GM19328 (cell line): ENCODE data around the gene NOTCH3.

ENCODE experiments used
- ATAC-seq: cut with Tn5 transposase; IDR thresholded peaks from one replicate; pipeline ENCODE4 v1.9.1; 2021; ENCODE audit warnings: mild to moderate bottlenecking, moderate library complexity; ENCODE audit not compliant: unreplicated experiment

NOTCH3 gene

DNA sequence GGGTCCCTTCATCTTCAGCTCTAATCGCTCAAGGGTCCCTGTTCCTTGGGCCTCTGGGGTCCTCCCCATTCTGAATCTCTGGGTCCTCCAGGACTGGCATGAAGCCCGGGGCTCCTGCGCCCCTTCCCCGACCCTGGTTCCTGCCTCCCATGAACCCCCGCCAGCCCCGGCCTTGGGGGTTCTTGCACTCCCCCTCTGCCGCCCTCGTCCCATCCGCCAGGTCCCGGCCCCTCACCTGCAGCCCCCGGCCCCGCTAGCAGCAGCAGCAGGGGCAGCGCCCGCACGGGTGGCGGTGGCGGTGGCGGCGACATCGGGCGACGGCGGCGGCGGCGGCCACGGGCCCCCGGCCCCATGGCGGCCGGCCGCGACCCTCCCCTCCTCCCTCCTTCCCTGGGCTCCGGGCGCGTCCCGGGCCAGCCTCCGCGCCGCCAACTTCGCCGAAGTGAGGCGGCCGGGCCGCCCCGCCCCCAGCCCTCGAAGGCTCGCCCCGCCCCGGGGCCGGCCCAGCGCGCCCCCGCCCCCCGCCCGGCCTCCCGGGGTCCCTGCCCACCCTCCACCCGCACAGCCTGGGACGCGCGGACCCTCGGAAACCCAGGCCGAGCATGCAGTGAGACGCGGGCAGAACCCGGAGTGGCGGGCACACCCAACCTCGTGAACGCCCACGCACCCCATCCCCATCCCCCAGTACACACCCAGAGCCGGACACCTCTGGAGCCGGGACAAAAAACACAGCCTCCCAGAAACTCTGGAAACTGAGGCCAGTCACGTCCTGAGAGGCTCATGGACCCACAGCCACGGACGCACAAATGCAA lies at the start of gene NOTCH3:
NOTCH3 (minus strand) TSS at position 443 of the 812 bp plus-strand sequence; CDS start at position 353, 90 bp downstream.
- no peak for ATAC-seq

DNA sequence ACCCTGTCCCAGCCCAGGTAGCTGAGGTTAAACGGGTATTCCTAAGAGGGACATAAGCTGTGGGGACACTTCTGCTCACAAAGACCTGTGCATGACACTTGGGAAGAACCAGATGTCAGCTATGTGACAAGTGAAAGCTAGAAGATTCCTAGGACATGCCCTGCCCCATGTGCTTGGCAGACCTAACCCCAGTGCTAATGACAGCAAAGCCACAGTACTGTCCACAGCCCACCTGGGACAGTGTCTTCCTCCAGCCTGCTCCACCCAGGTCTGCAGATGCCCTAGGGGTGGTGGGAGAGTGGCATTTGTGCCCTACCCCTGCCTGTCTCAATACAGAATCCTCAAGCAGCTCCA lies 49.8 kb upstream of the NOTCH3 start:
- no peak for ATAC-seq

DNA sequence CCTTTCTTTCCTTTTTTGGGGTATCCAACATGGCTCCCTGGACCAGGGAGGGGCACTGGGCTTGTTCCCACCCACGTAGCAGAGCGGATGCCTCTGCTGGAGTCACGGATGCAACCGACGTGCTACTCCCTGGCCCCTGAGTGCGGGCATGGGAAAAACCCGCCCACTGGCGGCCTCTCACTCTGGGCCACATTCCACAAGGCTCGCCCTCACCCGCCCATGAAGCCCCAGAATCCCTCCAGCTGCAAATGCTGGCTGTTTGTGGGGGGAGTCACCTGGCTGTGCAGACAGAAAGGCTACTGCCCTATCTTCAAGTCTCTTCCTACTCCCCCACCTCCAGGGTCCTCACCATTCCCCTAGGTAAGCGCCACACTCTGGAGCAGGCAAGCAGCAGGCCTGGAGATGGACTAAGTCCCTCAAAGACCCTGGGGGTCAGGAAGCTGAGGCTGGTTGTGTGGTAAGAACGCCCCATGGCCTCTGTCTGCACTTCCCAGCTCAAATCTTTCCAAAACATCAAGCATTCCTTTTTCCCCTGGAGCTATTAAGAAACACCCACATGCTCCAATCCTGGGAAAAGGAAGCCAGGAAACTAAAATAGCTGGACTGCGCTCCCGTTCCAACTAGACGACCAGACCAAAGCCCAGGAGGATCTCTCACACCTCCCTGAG lies 49.3 kb upstream of the NOTCH3 start:
- ATAC-seq: no peak

DNA sequence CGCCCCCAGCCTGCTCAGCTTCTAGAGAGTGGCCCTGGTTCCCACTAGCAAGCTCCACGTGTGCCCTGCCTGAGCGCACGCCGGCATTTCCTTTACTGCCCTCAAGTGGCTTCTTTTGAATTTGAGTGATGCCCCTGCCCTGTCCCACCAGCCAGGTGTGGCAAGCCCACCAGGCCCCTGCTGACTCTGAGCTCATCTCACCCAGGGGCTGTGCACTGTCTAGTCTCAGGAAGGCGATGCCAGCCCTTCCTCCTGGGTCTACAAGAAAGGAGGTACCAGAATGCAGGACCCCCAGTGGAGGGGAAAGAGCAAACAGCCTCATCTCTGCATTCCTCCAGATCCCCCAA lies 48.7 kb upstream of the NOTCH3 start:
- ATAC-seq: no peak

DNA sequence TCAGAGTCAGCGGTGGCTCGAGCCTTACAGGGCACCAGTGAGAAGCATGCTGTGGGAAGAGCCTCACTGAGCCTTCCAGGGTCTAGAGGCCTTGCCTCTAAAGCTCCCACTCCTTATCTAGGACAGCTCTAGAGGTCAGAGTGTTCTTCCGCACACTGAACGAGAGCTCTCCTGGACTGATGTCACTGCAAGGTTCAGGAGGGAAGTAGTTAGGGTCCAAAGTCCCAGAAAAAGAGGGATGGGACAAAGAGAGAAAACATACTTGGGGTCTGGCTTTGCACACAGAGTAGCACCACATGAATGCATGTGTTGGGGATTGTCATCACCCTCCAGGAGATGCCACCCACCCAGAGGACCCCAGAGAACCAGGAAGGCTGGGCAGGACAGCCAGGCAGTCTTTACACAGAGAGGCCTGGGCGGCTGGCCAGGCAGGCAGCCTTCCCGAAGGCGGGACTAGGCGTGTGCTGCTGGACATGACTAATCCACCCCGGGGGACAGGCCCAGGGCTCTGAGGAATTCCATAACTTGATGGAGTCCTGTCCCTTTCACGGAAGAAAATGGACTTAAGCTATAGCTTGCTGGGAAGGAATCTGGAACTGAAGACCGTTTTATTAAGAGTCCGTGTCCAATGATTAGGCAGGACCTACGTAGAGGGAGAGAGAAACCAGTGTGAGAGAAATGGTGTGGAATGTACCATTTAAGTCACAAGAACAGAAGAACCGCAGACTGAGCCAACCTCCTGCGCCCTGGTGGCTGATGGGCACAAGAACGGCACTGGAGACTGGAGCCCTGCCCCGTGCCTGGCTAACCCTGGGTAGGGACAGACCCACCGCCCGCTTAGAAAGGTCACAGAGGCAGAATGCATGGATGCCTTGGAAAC lies 48.1 kb upstream of the NOTCH3 start:
- ATAC-seq: no peak

DNA sequence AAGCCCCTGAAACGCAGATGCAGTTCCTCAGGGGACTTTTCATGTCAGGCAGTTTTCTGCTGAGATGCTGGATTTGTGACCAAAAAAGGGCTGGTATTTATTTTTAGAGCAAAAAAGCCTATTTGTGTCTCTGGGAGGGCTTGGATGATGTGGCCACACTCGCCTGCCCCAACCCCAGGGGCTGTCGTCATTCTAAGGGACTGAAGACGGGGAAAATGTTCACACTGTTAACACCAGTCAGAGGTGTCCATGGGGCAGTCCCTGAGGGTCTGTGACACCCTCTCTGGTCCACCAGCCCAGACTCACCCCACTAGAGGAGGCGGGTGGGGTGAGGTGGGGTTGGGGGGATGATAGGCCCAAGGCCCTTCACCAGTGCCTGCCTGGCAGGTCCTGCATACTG lies 47.3 kb upstream of the NOTCH3 start:
- no peak for ATAC-seq

DNA sequence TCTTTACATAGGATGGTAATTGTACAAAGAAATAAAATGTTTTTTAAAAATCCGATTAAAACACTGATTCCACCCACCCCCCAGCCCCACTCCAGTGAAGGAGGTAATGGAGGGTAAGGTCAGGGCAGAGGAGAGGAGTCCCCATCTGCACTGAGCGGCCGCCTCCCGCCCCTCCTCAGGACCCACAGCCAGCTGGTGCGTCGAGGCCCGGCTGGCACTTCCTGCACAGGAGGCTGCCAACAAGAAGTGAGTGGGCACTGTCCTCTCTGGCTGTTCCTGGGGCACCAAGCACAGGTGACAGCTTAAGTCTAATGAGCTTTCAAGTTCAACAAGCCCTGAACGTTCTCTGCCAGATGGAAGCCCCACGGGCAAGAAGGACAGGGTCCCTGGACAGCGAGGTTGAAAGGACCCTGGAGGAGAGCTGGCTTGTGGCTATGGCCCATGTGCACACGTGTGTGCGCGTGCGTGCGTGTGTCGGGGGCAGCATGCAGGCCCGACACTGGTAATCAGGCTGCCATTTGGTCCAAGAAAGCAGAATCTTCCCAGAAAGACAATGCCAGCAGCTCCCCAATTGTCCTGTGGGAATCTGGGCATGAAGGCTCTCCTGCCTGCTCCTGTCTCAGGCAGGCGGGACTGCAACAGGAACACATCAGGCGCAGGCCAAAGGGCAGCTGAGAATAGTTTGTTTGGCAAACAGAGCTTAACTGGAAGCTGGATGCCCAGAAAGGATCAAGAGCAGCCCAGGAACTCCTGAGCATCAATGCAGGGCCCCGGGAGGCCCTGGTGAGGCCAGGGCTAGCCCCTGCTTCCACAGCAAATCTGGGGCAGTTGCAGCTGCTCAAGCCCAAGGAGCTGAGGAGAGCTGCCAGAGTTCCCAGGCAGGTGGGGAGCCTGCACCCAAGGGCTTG lies 46.6 kb upstream of the NOTCH3 start:
- ATAC-seq: no peak

DNA sequence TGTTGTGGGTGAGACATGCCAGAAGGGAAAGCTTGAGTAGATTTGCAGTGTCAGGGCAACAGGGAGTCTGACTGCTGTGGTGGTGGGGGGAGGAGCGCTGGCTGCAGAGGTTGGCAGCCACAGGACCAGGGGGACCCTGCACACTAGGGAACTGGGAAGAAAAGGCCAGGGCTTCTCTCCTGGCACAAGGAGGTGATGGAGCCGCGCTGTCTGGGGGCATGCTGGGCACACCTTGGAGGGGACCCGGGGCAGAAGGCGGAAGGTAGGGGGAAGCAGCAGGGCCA lies 45.3 kb upstream of the NOTCH3 start:
- ATAC-seq: no peak

DNA sequence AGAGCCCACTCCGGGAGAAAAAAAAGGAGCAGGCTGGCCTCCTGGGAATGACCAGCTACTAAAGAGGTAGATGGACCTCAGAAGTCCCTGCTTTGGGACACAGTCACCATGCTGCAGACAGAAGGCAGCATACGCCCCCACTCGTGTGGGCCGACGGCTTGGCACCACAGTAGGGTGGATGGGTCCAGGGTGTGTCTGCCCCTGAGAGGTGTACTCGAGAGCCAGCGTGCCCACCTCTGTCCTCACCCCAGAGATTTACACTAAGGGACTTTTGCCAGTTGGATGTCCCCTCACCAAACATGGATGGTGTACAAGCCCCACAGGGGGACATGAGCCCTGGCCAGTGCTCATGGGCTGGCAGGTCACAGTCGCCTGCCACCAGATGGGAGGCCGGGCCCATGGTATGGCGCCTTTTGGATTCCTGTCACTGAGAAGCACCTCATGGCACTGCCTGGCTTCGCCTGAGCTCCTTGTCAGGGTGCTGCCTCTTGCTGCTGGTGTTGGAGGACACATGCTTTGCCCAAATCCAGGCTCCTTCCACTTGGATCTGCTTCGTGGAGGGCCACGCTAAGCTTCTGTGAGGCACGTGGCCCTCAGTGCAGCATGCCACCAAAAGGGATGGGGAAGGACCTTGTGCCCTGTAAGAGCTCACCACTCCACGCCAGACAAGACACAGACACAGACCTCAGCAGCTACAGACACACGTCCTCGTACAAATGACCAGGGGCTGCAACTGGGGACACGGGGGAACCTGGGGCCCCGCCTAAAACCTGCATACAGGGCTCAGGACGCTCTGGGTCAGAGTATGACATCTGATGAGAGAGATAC lies 44.8 kb upstream of the NOTCH3 start:
- ATAC-seq: no peak

DNA sequence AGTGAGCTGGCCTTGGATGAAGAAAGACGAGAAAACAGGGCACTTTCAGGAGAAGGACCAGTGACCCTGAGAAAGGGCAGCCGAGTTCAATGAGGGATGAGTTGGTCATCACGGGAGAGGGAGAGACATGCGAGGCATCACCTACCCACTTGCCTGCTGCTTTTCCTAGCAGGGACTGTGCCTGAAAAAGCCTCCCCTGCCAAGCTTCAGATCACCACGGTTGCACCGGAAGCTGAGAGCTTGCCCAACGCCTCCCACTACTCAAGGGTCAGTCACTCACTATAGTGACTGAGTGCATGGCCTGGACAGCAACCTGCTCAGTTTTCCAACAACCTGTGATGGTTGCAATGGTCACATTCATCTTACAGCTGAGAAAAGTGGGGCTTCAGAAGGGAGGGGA lies 44.0 kb upstream of the NOTCH3 start:
- no peak for ATAC-seq

DNA sequence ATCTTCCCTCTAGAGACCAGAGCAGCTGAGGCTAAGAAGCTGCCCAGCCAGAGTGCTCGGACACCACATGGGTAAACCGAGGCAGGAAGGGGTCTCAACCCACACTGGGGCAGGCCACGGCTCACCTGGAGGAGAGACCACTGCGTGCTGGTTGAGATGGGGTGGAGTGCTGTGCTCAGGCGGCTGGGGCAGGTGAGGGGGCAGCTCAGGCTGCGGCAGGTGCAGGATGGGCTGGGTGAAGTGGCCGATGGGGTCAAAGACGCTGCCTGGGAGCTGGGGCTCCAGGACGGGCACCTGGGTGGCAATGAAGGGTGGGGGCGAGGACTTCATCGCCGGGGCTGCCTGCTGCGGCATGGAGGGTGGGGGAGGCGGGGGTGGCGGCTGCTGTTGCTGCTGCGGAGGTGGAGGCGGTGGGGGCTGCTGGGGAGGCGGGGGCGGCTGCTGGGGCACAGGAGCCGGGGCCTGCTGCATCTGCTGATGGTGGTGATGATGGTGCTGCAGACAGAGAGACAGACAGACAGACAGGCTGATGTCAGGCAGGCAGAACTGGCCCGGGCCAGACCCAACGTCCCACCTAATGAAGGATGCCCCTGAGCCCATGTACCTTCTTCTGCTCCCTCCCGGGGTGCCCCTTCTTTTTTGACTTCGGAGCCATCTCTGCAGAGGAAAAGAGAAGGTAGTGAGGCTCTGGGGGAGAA lies 43.5 kb upstream of the NOTCH3 start:
- no peak for ATAC-seq

DNA sequence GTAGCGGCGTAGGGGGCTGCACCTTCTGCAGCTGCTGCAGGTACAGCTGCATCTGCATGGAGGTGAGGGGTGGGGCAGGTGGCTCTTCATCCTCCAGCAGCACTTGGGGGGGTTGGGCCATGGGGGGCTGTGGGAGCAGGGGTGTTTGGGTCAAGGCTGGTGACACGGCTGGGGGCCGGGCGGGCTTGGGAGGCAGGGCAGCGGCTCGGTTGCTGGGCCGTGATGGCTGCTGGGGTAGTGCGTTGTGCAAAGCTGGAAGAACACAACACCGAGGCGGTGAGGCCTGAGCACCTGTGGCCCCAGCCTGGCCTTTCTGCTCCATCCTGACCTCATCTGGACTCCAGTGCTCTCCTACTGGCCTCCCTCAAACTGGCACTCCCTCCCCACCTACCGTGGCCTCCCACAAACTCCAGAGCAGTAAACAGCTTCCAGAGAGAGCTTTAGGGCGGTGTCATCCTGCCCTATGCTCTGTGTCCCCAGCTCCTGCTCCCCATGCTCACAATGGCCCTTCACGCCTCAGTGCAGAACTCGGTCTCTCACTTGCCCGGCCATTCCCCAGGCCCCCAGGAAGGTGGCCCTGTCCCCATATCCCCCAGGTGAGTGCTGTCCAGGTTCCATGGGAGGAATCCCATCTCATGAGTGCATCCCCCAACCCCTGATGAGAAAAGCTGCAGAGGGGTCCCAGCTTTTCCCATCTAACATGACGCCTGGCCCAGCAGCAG lies 42.6 kb upstream of the NOTCH3 start:
- ATAC-seq: no peak

DNA sequence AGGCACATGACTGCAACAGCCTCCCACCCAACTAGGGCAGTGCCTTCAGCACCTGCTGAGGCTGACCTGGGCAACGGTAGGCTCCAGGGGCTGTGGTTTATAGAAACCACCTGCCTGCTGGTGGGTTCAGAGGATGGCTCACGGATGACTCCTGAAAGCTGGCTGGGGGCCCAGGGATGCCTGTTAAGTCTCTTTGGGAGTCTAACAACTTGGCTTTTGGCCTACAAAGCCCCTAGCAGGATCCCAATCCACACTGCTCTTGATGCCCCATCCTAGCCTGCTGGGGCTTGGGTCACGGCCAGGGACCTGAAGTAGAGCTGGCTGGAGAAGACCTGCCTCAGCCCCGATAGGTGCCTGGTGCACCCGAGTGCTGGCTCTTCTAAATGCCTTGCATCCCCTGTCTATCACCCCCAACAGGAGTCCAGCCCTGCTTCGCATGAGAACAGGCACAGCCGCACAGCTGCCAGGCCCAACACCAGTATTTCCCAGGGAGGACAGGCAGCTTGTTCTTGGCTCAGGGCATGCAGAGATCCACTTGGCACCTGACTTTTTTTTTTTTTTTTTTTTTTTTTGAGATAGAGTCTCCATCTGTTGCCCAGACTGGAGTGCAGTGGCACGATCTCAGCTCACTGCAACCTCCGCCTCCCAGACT lies 40.6 kb upstream of the NOTCH3 start:
- ATAC-seq: no peak

DNA sequence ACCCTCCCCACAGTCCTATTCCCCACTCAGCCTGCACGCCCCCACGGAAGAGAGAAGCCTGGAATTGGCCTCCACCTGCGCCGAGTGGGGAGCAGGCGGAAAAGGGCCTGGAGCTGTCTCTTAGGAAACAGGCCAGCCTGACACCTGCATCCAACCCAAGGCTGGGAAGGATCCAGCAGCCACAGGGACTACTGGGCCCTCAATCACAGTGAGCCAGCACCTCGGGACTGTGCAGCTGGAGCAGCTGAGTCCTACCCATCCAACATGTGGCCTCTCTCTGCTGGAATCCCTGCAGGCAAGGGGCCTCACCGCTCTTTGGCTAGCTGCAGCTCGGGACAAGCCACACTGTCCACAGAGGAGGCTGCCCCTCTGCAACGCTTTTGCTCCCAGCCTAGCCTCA lies 39.7 kb upstream of the NOTCH3 start:
- no peak for ATAC-seq

DNA sequence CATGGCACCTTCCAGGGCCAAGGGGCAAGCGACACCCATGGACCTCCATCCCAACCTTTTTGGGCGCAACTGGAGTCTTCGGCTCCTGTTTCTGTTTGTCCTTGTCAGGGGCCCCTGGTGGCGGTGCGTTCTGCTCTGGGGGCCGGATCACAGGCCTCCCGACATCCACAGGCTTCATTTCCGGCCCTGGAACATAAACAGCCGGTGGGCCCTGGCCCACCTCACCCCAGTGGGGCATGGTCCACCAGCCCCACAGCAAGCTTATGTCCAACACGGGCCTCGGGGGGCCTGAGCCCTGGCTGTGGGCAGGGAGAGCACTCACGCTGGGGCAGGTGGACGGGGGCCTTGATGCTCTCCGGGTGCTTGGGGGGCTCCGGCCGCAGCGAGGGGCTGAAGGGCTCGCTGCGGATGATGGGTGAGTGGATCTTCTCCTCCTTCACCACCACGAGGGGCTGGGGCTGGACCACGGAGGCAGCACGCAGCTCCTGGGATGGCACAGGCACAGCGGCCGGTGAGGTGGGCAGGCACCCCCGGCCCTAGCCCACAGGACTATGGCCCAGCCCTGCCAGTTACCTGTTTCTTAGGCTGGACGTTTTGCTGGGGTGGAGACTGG lies 38.6 kb upstream of the NOTCH3 start:
- no peak for ATAC-seq

DNA sequence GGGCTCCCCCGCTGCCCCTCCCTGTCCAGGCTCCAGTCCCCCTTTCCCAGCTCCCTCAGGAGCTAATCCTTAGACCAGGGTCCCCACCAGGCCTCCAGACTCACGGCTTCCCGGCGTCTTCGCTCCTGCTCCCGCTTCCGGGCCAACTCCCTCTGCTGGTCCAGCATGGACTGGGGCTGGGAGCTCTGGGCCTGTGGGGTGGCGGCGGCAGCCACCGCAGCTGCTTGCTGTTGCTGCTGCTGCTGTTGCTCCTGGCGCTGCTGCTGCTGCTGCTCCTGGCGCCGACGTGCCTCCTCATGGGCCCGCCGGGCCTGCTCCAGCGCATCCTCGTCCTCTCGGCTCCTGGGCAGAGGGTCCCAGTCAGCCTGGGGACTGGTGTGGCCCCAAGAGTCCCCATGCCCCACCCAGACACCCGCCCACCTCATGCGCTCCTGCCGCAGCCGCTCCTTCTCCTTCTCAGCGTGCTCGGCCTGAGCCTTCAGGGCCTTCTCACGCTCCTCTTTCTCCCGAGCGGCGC lies 37.9 kb upstream of the NOTCH3 start:
- no peak for ATAC-seq

DNA sequence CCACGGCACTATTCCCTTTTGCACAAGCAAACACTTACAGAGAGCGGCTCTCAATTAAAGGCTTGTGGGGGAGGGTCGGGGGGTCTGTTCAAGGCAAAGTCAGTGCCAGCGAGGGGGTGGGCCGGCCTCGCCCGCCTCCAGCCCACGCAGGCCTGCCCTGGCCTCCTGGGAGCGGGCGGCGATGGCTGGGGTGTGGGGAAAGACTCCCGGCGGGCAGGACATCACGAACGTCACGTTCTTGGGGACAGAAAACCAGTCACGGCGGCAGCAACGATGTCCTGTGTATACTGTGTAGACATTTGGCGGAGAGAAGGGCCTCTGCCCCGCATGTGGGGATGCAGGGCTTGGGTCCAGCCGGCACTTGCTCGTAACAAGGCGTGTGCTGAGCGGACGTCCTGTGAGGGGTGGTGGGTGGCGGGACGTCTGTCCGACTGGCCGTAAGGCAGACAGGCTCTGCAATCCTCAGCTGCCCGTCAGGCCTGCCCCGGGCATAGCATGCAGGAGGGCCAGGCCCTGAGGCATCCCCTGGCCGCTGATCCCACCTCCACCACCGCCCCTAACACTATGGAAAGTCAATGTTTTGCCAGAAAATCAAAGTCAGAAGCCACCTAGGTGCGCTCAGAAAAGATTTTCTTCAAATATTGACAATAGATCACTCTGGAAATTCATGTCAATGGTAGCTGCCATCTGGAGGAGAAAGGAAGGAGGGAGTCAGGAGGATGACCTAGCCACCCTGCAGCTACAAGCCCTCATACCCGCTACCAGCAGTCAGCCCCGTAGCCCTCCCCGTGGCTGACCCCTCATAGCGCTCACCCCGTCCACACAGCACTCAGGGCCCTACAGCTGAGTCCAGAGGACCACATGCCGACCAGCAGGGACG lies 37.2 kb upstream of the NOTCH3 start:
- ATAC-seq: no peak
